Mammary epithelial cell (primary cell): ENCODE results near the gene TBC1D1.

Experiments used
- EZH2 ChIP-seq: IDR thresholded peaks from 2 replicates; pipeline ENCODE4 v1.6.1; 2012; ENCODE audit warnings: low read length, inconsistent platforms, borderline replicate concordance
- TF ChIP-seq, protein P1 (sequence below), 2 donors: IDR thresholded peaks in 1 of 2; conservative IDR thresholded peaks in 1 of 2; 2 replicates each; pipeline ENCODE4 v1.5.1; 2011 to 2012; ENCODE audit warnings: inconsistent platforms in 2 of 2, low read length in 2 of 2, mild to moderate bottlenecking in 2 of 2, control low read depth in 1 of 2, low read depth in 1 of 2; ENCODE audit not compliant: insufficient read depth in 1 of 2; ENCODE audit errors: extremely low read depth in 1 of 2

DNA sequence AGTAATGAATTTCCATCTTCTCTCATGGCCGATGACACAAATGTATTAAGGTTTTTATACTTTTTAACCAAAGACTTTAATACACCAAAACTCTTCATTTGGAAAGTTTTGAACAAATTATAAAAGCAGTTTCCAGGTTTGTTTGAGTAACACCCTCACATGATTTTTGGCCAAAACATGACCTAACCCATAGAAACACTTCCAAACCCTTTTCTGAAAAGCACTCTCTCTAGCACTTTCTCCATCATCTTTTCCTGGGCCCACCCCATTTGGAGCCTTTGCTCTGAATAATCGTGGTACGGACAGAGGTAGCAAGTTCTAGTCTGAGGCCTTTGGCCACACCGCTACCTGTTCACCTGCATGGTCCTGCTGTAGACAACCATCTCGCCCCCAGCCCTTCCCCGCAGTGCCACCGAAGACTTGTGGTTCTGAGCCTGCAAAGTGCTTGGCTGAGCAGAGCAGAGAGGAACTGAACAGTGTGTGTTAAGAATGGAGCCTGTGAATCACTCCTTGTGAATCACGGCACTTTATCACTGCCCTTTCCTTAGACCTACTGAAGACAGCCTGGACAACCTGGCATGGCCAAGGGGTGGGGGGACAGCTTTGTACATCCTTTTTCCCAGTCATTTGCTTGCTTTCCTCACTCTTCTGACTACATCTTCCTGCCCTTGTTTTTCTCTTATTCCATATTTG is 251.1 kb downstream of the TBC1D1 start:
- TF ChIP-seq, protein P1, sequence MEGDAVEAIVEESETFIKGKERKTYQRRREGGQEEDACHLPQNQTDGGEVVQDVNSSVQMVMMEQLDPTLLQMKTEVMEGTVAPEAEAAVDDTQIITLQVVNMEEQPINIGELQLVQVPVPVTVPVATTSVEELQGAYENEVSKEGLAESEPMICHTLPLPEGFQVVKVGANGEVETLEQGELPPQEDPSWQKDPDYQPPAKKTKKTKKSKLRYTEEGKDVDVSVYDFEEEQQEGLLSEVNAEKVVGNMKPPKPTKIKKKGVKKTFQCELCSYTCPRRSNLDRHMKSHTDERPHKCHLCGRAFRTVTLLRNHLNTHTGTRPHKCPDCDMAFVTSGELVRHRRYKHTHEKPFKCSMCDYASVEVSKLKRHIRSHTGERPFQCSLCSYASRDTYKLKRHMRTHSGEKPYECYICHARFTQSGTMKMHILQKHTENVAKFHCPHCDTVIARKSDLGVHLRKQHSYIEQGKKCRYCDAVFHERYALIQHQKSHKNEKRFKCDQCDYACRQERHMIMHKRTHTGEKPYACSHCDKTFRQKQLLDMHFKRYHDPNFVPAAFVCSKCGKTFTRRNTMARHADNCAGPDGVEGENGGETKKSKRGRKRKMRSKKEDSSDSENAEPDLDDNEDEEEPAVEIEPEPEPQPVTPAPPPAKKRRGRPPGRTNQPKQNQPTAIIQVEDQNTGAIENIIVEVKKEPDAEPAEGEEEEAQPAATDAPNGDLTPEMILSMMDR (conservative IDR thresholded peaks at IDR 0.05 in 1 of 2, IDR thresholded peaks at IDR 0.05 in 1 of 2; ENCODE audit: extremely low read depth in 1 of 2, insufficient read depth in 1 of 2, low read depth in 1 of 2, low read length in 2 of 2) = no peak
- TF ChIP-seq EZH2 = no peak
